Measurements from ENCODE around the gene NECTIN3.

The NECTIN3 gene

GRCh38 chr3:111081008-111081545 is 9.5 kb downstream of the NECTIN3 start:
- H3F3A ChIP-seq (ENCODE audit: insufficient read depth, low read length), result no peaks in the 10 kb centered on the region
- TF ChIP-seq CTCF (IDR thresholded peaks at IDR 0.05; ENCODE audit: low read length) (no peak), EZH2phosphoT487 (IDR thresholded peaks at IDR 0.05; ENCODE audit: low read length) (no peak), EZH2 (optimal IDR thresholded peaks at IDR 0.05; ENCODE audit: low read depth, low read length) (no peak)
- H3K9me3 ChIP-seq (replicated peaks; ENCODE audit: insufficient read depth, low read length), result no peaks in the 10 kb centered on the region
- H3K9ac ChIP-seq (ENCODE audit: low read length), result no peak overlapping the region
- no peaks in the 10 kb centered on the region for H4K20me1 ChIP-seq (ENCODE audit: insufficient read depth, low read length)
- no peak overlapping the region for H3K27ac ChIP-seq (ENCODE audit: low read length)
- no peaks in the 10 kb centered on the region for H3K27me3 ChIP-seq (replicated peaks; ENCODE audit: insufficient read depth, low read length)
- no peak for DNase-seq
- H3K9me2 ChIP-seq (replicated peaks; ENCODE audit: insufficient read depth, low read length), result no peaks in the 10 kb centered on the region
- no peak overlapping the region for H3K4me2 ChIP-seq (ENCODE audit: low read depth, low read length)
- H3K4me3 ChIP-seq (ENCODE audit: low read length), result no peak overlapping the region
- H2AFZ ChIP-seq (ENCODE audit: low read length), result no peak overlapping the region
- H3K79me2 ChIP-seq (ENCODE audit: low read length), result peaks cover 77% of the 10 kb centered on the region
- H3K36me3 ChIP-seq (replicated peaks; ENCODE audit: insufficient read depth, low read length), result no peaks in the 10 kb centered on the region
- no peaks in the 10 kb centered on the region for H3K4me1 ChIP-seq (ENCODE audit: low read length)

DNA sequence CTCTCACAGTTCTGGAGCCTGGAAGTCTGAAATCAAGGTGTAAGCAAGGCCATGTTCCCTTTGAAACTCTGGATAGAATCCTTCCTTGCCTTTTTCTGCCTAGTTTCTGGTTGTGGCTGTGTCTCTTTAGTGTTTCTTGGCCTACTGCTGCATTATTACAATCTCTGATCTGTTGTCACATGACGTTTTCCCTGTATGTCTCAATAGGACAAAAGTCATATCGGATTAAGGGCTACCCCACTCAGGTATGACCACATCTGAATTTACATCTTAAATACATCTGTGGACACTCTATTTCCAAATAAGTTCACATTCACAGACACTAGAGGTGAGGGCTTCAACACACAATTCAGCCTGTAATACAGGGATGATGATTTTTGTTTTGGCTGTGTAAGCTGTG is 13.3 kb downstream of the NECTIN3 start:
- Histone ChIP-seq H3K27me3 (replicated peaks; ENCODE audit: insufficient read depth, low read length) (no peaks in the 10 kb centered on the region), H3K9me2 (replicated peaks; ENCODE audit: insufficient read depth, low read length) (no peaks in the 10 kb centered on the region), H3K79me2 (ENCODE audit: low read length) (peaks cover 74% of the 10 kb centered on the region), H3K36me3 (replicated peaks; ENCODE audit: insufficient read depth, low read length) (no peaks in the 10 kb centered on the region), H3K9ac (ENCODE audit: low read length) (no peak overlapping the region), H2AFZ (ENCODE audit: low read length) (no peak overlapping the region), H4K20me1 (ENCODE audit: insufficient read depth, low read length) (no peaks in the 10 kb centered on the region), H3K27ac (ENCODE audit: low read length) (no peak overlapping the region), H3K4me1 (ENCODE audit: low read length) (no peaks in the 10 kb centered on the region), H3F3A (ENCODE audit: insufficient read depth, low read length) (no peaks in the 10 kb centered on the region), H3K4me3 (ENCODE audit: low read length) (no peak overlapping the region), H3K9me3 (replicated peaks; ENCODE audit: insufficient read depth, low read length) (no peaks in the 10 kb centered on the region), H3K4me2 (ENCODE audit: low read depth, low read length) (no peak overlapping the region)
- no peak for DNase-seq
- no peak for TF ChIP-seq EZH2phosphoT487 (IDR thresholded peaks at IDR 0.05; ENCODE audit: low read length)
- TF ChIP-seq CTCF (IDR thresholded peaks at IDR 0.05; ENCODE audit: low read length), result no peak
- TF ChIP-seq EZH2 (optimal IDR thresholded peaks at IDR 0.05; ENCODE audit: low read depth, low read length), result no peak

GRCh38 chr3:111087924-111088469 is 16.4 kb downstream of the NECTIN3 start:
- Histone ChIP-seq H3K36me3 (replicated peaks; ENCODE audit: insufficient read depth, low read length) (no peaks in the 10 kb centered on the region), H3K4me2 (ENCODE audit: low read depth, low read length) (no peak overlapping the region), H3K4me3 (ENCODE audit: low read length) (no peak overlapping the region), H3K9me3 (replicated peaks; ENCODE audit: insufficient read depth, low read length) (no peaks in the 10 kb centered on the region), H3K27me3 (replicated peaks; ENCODE audit: insufficient read depth, low read length) (no peaks in the 10 kb centered on the region), H3K27ac (ENCODE audit: low read length) (no peak overlapping the region), H3K9me2 (replicated peaks; ENCODE audit: insufficient read depth, low read length) (no peaks in the 10 kb centered on the region), H2AFZ (ENCODE audit: low read length) (no peak overlapping the region), H4K20me1 (ENCODE audit: insufficient read depth, low read length) (no peaks in the 10 kb centered on the region), H3K9ac (ENCODE audit: low read length) (no peak overlapping the region), H3K4me1 (ENCODE audit: low read length) (no peaks in the 10 kb centered on the region), H3K79me2 (ENCODE audit: low read length) (peaks cover 61% of the 10 kb centered on the region), H3F3A (ENCODE audit: insufficient read depth, low read length) (no peaks in the 10 kb centered on the region)
- DNase-seq, result no peak
- TF ChIP-seq EZH2 (optimal IDR thresholded peaks at IDR 0.05; ENCODE audit: low read depth, low read length), result no peak

GRCh38 chr3:111096487-111097209 is 25.0 kb downstream of the NECTIN3 start:
- H3K36me3 ChIP-seq (replicated peaks; ENCODE audit: insufficient read depth, low read length), result no peaks in the 10 kb centered on the region
- H4K20me1 ChIP-seq (ENCODE audit: insufficient read depth, low read length), result no peaks in the 10 kb centered on the region
- no peak overlapping the region for H3K9ac ChIP-seq (ENCODE audit: low read length)
- no peak overlapping the region for H2AFZ ChIP-seq (ENCODE audit: low read length)
- DNase-seq, result no peak
- H3K4me1 ChIP-seq (ENCODE audit: low read length), result no peaks in the 10 kb centered on the region
- H3K27me3 ChIP-seq (replicated peaks; ENCODE audit: insufficient read depth, low read length), result no peaks in the 10 kb centered on the region
- TF ChIP-seq CTCF (IDR thresholded peaks at IDR 0.05; ENCODE audit: low read length), result no peak
- no peak for TF ChIP-seq EZH2phosphoT487 (IDR thresholded peaks at IDR 0.05; ENCODE audit: low read length)
- TF ChIP-seq EZH2 (optimal IDR thresholded peaks at IDR 0.05; ENCODE audit: low read depth, low read length), result no peak
- no peak overlapping the region for H3K27ac ChIP-seq (ENCODE audit: low read length)
- no peaks in the 10 kb centered on the region for H3F3A ChIP-seq (ENCODE audit: insufficient read depth, low read length)
- H3K4me2 ChIP-seq (ENCODE audit: low read depth, low read length), result no peak overlapping the region
- H3K79me2 ChIP-seq (ENCODE audit: low read length), result peaks cover 39% of the 10 kb centered on the region
- H3K9me2 ChIP-seq (replicated peaks; ENCODE audit: insufficient read depth, low read length), result no peaks in the 10 kb centered on the region
- H3K4me3 ChIP-seq (ENCODE audit: low read length), result no peak overlapping the region
- no peaks in the 10 kb centered on the region for H3K9me3 ChIP-seq (replicated peaks; ENCODE audit: insufficient read depth, low read length)

Measured in MM.1S (cell line).